HG03108 (cell line): ENCODE data around the gene IL17C.
"Not testable (repeated sequence)": the region's sequence is repeated elsewhere in the genome, so short reads cannot be mapped to it uniquely, and the experiment has no call there.

Experiments used
- ATAC-seq: cut with Tn5 transposase; IDR thresholded peaks from one replicate; pipeline ENCODE4 v1.9.1; 2021; ENCODE audit warnings: moderate library complexity; ENCODE audit not compliant: unreplicated experiment

The IL17C gene

GRCh38 chr16:88656291-88656980, 18.1 kb downstream of the IL17C start:
- no peak for ATAC-seq

GRCh38 chr16:88657371-88657770, 19.0 kb downstream of the IL17C start:
- no peak for ATAC-seq

- no peak for ATAC-seq
These were observed 20.3 kb downstream of the IL17C start for GRCh38 chr16:88658714-88659113.

GRCh38 chr16:88659160-88659559, 20.8 kb downstream of the IL17C start:
- no peak for ATAC-seq

GRCh38 chr16:88661468-88661867, 23.1 kb downstream of the IL17C start:
- ATAC-seq: no peak

- no peak for ATAC-seq
These were observed 24.0 kb downstream of the IL17C start for GRCh38 chr16:88662222-88662842.

GRCh38 chr16:88662843-88663606, 24.7 kb downstream of the IL17C start, which contains the start of gene MVD:
TSS of gene MVD (minus strand) at chr16:88663091. CDS start at chr16:88663080, 11 bp downstream.
- ATAC-seq: peak; percentile 95

- ATAC-seq: no peak
These were observed 26.8 kb downstream of the IL17C start for GRCh38 chr16:88665148-88665547.

GRCh38 chr16:88665570-88665969, 27.2 kb downstream of the IL17C start:
- no peak for ATAC-seq

GRCh38 chr16:88667461-88667860, 29.1 kb downstream of the IL17C start:
- ATAC-seq: no peak

GRCh38 chr16:88669493-88669892, 31.1 kb downstream of the IL17C start:
- ATAC-seq: not testable (repeated sequence)

GRCh38 chr16:88669980-88670379, 31.6 kb downstream of the IL17C start:
- no peak for ATAC-seq

GRCh38 chr16:88671806-88672205, 33.4 kb downstream of the IL17C start:
- ATAC-seq: no peak

- no peak for ATAC-seq
These were observed 34.4 kb downstream of the IL17C start for GRCh38 chr16:88672776-88673175.

- no peak for ATAC-seq
These were observed 35.5 kb downstream of the IL17C start for GRCh38 chr16:88673716-88674379.

- ATAC-seq: no peak
These were observed 38.3 kb downstream of the IL17C start for GRCh38 chr16:88676502-88677242.

- no peak for ATAC-seq
These were observed 39.3 kb downstream of the IL17C start for GRCh38 chr16:88677721-88678120.

- ATAC-seq: no peak
These were observed 40.0 kb downstream of the IL17C start for GRCh38 chr16:88678224-88678979.

GRCh38 chr16:88680554-88681083, 42.2 kb downstream of the IL17C start:
- ATAC-seq: no peak
